Left lung (tissue), 10 donors: ENCODE data around the gene KRT28. TPM values are rescaled to one million over a fixed set of nuclear protein-coding genes. Genes with fewer than 3 reads are reported as not detected.

Experiments used
- ATAC-seq: fragments of 200-7000 bp; cut with Tn5 transposase; one replicate; pipeline ENCODE4 v1.9.1; 2020; ENCODE audit warnings: moderate library complexity
- DNase-seq, 4 donors: peaks; one replicate each; pipeline ENCODE4 v3.0.0-alpha.2; 2013 to 2020
- H3K27ac ChIP-seq, 2 donors: fragments of 200-600 bp; sonication (generic) in 1 of 2; one replicate each; pipeline versions ENCODE4 v1.5.0 to v1.8.0; 2020 to 2021
- H3K27me3 ChIP-seq, 2 donors: fragments of 200-600 bp; sonication (generic) in 1 of 2; one replicate each; pipeline versions ENCODE4 v1.5.0 to v1.8.0; 2020 to 2021
- H3K36me3 ChIP-seq, 2 donors: fragments of 200-600 bp; sonication (generic) in 1 of 2; one replicate each; pipeline versions ENCODE4 v1.5.0 to v1.8.0; 2020 to 2021
- H3K4me1 ChIP-seq, 2 donors: fragments of 200-600 bp; one replicate each; pipeline ENCODE4 v1.8.0; 2021
- H3K4me3 ChIP-seq, 2 donors: fragments of 200-600 bp; sonication (generic) in 1 of 2; one replicate each; pipeline versions ENCODE4 v1.5.0 to v1.8.0; 2020 to 2021; ENCODE audit warnings: mild to moderate bottlenecking in 1 of 2
- H3K9me3 ChIP-seq, 2 donors: fragments of 200-600 bp; sonication (generic) in 1 of 2; one replicate each; pipeline versions ENCODE4 v1.5.0 to v1.8.0; 2020 to 2021
- intact Hi-C, 2 donors: fragments of 100-400 bp; cut with DNase I; formaldehyde crosslinking; loops; one replicate each; pipeline versions ENCODE4 v1.11.2 to v1.14.2; 2022
- polyA plus RNA-seq, 6 donors: library from polyadenylated mRNA; unstranded; fragments of 120-200 nt; gene quantifications; one replicate each; pipeline ENCODE4 v1.2.1, GENCODE V29; 2013; ENCODE audit not compliant: insufficient read length in 6 of 6
- total RNA-seq, 2 donors: library from RNA; stranded (reverse); fragmentation: NEBNext Ultra II Directional; extraction: Animal tissue kit (Norgen Biotek cat#: 25700); gene quantifications; one replicate each; pipeline ENCODE4 v1.2.1, GENCODE V29; 2021
- TF ChIP-seq, protein P1 (sequence below), 2 donors: fragments of 200-600 bp; sonication (generic) in 1 of 2; IDR thresholded peaks; one replicate each; pipeline versions ENCODE4 v1.5.0 to v1.8.0; 2021; ENCODE audit warnings: antibody characterized with exemption in 2 of 2
- donor health status: DM: no; HTN: yes; CAD: no.
- donor health status: DM: no; HTN: no; CAD: no.

Gene KRT28
- total and polyA plus RNA-seq, 8 donors = not detected

- no peak overlapping the region for H3K4me3 ChIP-seq
- ATAC-seq (no peak), DNase-seq (no peak)
- peaks cover 16 to 69% of the 10 kb centered on the region in 2 donors for H3K27me3 ChIP-seq
- intact Hi-C loops = no loop called here
- no peaks in the 10 kb centered on the region for H3K9me3 ChIP-seq
- no peak overlapping the region for H3K27ac ChIP-seq
- H3K4me1 ChIP-seq = no peaks in the 10 kb centered on the region
- TF ChIP-seq, protein P1, sequence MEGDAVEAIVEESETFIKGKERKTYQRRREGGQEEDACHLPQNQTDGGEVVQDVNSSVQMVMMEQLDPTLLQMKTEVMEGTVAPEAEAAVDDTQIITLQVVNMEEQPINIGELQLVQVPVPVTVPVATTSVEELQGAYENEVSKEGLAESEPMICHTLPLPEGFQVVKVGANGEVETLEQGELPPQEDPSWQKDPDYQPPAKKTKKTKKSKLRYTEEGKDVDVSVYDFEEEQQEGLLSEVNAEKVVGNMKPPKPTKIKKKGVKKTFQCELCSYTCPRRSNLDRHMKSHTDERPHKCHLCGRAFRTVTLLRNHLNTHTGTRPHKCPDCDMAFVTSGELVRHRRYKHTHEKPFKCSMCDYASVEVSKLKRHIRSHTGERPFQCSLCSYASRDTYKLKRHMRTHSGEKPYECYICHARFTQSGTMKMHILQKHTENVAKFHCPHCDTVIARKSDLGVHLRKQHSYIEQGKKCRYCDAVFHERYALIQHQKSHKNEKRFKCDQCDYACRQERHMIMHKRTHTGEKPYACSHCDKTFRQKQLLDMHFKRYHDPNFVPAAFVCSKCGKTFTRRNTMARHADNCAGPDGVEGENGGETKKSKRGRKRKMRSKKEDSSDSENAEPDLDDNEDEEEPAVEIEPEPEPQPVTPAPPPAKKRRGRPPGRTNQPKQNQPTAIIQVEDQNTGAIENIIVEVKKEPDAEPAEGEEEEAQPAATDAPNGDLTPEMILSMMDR (IDR thresholded peaks at IDR 0.05) = no peak
- H3K36me3 ChIP-seq = no peaks in the 10 kb centered on the region
Measured at GRCh38 chr17:40796846-40797245, 2.9 kb downstream of the KRT28 start.

GRCh38 chr17:40795019-40795667 is 4.6 kb downstream of the KRT28 start:
- Histone ChIP-seq H3K4me3 (no peak overlapping the region), H3K4me1 (no peaks in the 10 kb centered on the region), H3K9me3 (no peaks in the 10 kb centered on the region), H3K36me3 (no peaks in the 10 kb centered on the region), H3K27ac (no peak overlapping the region), H3K27me3 (peaks cover 13 to 54% of the 10 kb centered on the region in 2 donors)
- no peak for DNase-seq
- intact Hi-C loops = no loop called here
- ATAC-seq = peak; percentile 84
- TF ChIP-seq, protein P1 (IDR thresholded peaks at IDR 0.05) = no peak

GRCh38 chr17:40794466-40794865 is 5.3 kb downstream of the KRT28 start:
- ATAC-seq = no peak
- H3K27me3 ChIP-seq = peaks cover 12 to 47% of the 10 kb centered on the region in 2 donors
- no peaks in the 10 kb centered on the region for H3K36me3 ChIP-seq
- no peak for DNase-seq
- H3K27ac ChIP-seq = no peak overlapping the region
- intact Hi-C loops = loop anchor here in 1 of 2 donors (5.0 kb wide), 1 partner anchor 177 kb away; no protein-coding TSS in a partner anchor
- H3K4me3 ChIP-seq = no peak overlapping the region
- no peaks in the 10 kb centered on the region for H3K9me3 ChIP-seq
- TF ChIP-seq, protein P1 (IDR thresholded peaks at IDR 0.05) = no peak
- no peaks in the 10 kb centered on the region for H3K4me1 ChIP-seq

DNA sequence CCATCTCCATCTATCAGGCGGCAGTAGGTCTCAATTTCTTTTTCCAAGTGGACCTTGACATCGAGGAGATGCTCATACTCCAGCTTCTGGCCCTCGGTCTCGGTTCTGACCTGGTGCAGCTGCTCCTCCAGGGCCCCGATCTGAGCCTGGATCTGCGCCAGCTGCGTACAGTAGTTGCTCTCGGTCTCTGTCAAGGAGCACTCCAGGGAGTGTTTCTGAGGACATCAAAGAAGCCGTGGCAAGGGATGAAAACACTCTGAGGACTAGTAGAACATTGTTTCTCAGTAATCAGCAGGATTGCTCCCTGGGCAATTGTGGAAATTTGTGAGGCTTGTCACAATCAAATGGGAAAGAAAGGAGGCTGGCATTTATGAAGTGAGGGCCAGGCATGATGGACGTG is 5.9 kb downstream of the KRT28 start:
- Histone ChIP-seq H3K27ac (no peak overlapping the region), H3K9me3 (no peaks in the 10 kb centered on the region), H3K4me1 (no peaks in the 10 kb centered on the region), H3K4me3 (no peak overlapping the region), H3K36me3 (no peaks in the 10 kb centered on the region), H3K27me3 (peaks cover 9 to 41% of the 10 kb centered on the region in 2 donors)
- TF ChIP-seq, protein P1 (IDR thresholded peaks at IDR 0.05) = no peak
- no peak for DNase-seq
- intact Hi-C loops = loop anchor here in 1 of 2 donors (5.0 kb wide), 1 partner anchor 177 kb away; no protein-coding TSS in a partner anchor
- ATAC-seq = peak; percentile 46

GRCh38 chr17:40791787-40792436 is 7.8 kb downstream of the KRT28 start:
- H3K4me3 ChIP-seq = no peak overlapping the region
- H3K9me3 ChIP-seq = no peaks in the 10 kb centered on the region
- intact Hi-C loops = loop anchor here in 1 of 2 donors (5.0 kb wide), 1 partner anchor 175 kb away; no protein-coding TSS in a partner anchor
- TF ChIP-seq, protein P1 (IDR thresholded peaks at IDR 0.05) = peak in 1 of 2 donors; percentile 52
- no peaks in the 10 kb centered on the region for H3K4me1 ChIP-seq
- H3K27me3 ChIP-seq = peaks cover 0 to 24% of the 10 kb centered on the region in 2 donors
- peak; percentile 65 for ATAC-seq
- no peaks in the 10 kb centered on the region for H3K36me3 ChIP-seq
- H3K27ac ChIP-seq = no peak overlapping the region
- DNase-seq = peak in 2 of 4 donors; percentile 59 to 67
